Activated naive CD4-positive, alpha-beta T cell treated with anti-CD3 and anti-CD28 coated beads, Interleukin-2, amount 50 U/mL, for 24 hours (primary cell): ENCODE results near the gene FLVCR2.
"Not testable (repeated sequence)": the region's sequence is repeated elsewhere in the genome, so short reads cannot be mapped to it uniquely, and the experiment has no call there.

Experiments
- H3K27ac Mint-ChIP-seq: one replicate; pipeline ENCODE4 v1.8.0; 2021; ENCODE audit warnings: mild to moderate bottlenecking, mixed read lengths
- H3K27me3 Mint-ChIP-seq: one replicate; pipeline ENCODE4 v1.8.0; 2021; ENCODE audit warnings: mixed read lengths
- H3K36me3 Mint-ChIP-seq: one replicate; pipeline ENCODE4 v1.8.0; 2021; ENCODE audit warnings: mixed read lengths
- H3K4me1 Mint-ChIP-seq: one replicate; pipeline ENCODE4 v1.8.0; 2021; ENCODE audit warnings: mixed read lengths
- H3K4me3 Mint-ChIP-seq: one replicate; pipeline ENCODE4 v1.8.0; 2021; ENCODE audit warnings: mild to moderate bottlenecking, mixed read lengths
- H3K9me3 Mint-ChIP-seq: one replicate; pipeline ENCODE4 v1.8.0; 2021; ENCODE audit warnings: mixed read lengths

The FLVCR2 gene

DNA sequence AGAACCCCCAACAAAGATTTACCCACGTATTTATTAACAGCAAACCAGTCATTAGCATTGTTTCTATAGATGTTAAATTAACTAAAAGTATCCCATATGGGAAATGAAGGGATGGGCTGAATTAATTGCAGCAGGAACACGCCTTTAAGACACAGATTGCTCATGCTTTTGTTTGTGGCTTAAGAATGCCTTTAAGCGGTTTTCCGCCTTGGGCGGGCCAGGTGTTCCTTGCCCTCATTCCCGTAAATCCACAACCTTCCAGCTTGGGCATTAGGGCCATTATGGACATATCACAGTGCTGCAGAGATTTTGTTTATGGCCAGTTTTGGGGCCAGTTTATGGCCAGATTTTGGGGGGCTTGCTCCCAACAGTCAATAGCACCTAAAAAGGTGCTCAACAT is 22.6 kb downstream of the FLVCR2 start:
- not testable (repeated sequence) for H3K9me3 Mint-ChIP-seq, H3K27ac Mint-ChIP-seq, H3K4me1 Mint-ChIP-seq, H3K4me3 Mint-ChIP-seq, H3K27me3 Mint-ChIP-seq, H3K36me3 Mint-ChIP-seq

GRCh38 chr14:75602503-75602902 is 24.1 kb downstream of the FLVCR2 start:
- H3K27me3 Mint-ChIP-seq, result no peaks in the 10 kb centered on the region
- H3K9me3 Mint-ChIP-seq, result no peaks in the 10 kb centered on the region
- no peaks in the 10 kb centered on the region for H3K4me1 Mint-ChIP-seq
- no peak overlapping the region for H3K27ac Mint-ChIP-seq
- no peak overlapping the region for H3K4me3 Mint-ChIP-seq
- H3K36me3 Mint-ChIP-seq, result peaks cover 2% of the 10 kb centered on the region

DNA sequence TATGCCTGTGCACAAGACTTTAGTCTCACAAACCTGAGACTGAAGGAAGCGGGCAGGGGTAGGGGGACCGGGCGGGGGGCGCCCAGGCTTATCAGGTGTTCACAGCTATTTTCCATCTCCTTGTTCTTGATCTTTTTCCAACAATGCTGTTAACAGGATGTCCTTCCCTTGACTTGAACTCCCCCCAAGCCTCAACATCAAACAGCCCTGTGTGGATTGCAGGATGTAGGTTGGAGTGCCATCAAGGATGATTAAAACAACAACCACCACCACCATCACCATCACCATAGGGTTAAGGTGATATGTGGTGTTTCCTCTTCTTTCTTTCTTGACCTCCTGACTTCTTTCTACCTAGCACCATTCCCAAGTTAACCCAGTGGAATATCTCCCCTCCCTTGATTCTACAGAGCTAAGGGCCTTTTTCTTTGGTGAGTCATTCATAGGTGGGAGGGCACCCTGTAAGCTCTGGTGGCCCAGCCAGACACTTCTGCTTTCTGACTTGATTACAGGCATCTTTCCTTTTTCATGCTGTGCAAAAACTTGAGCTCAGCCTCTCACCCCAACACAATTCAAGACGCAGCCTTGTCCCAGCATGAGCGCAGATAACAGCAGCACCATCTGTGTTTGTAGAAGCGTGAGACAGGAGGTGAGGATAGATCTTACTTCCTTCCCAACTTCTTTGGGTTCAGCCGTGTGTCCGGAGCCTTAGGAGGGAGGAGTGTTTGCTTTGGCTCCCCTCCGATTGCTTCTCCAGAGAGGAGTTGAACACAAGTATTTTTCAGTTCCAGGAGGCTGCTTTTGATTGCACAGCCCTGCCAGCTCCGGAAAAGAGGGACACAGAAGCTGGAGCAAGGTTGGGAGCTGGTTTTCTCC is 26.8 kb downstream of the FLVCR2 start:
- Mint-ChIP-seq H3K9me3 (no peaks in the 10 kb centered on the region), H3K4me1 (no peaks in the 10 kb centered on the region), H3K4me3 (no peak overlapping the region), H3K36me3 (peaks cover 7% of the 10 kb centered on the region), H3K27ac (no peak overlapping the region), H3K27me3 (no peaks in the 10 kb centered on the region)

- Mint-ChIP-seq H3K4me1 (no peaks in the 10 kb centered on the region), H3K36me3 (peaks cover 7% of the 10 kb centered on the region), H3K9me3 (no peaks in the 10 kb centered on the region), H3K4me3 (no peak overlapping the region), H3K27me3 (no peaks in the 10 kb centered on the region), H3K27ac (no peak overlapping the region)
Observed at GRCh38 chr14:75605916-75606315, 27.5 kb downstream of the FLVCR2 start.

GRCh38 chr14:75607044-75607443 is 28.6 kb downstream of the FLVCR2 start:
- Mint-ChIP-seq H3K36me3 (peaks cover 7% of the 10 kb centered on the region), H3K27me3 (no peaks in the 10 kb centered on the region), H3K9me3 (no peaks in the 10 kb centered on the region), H3K4me3 (no peak overlapping the region), H3K4me1 (no peaks in the 10 kb centered on the region), H3K27ac (no peak overlapping the region)

DNA sequence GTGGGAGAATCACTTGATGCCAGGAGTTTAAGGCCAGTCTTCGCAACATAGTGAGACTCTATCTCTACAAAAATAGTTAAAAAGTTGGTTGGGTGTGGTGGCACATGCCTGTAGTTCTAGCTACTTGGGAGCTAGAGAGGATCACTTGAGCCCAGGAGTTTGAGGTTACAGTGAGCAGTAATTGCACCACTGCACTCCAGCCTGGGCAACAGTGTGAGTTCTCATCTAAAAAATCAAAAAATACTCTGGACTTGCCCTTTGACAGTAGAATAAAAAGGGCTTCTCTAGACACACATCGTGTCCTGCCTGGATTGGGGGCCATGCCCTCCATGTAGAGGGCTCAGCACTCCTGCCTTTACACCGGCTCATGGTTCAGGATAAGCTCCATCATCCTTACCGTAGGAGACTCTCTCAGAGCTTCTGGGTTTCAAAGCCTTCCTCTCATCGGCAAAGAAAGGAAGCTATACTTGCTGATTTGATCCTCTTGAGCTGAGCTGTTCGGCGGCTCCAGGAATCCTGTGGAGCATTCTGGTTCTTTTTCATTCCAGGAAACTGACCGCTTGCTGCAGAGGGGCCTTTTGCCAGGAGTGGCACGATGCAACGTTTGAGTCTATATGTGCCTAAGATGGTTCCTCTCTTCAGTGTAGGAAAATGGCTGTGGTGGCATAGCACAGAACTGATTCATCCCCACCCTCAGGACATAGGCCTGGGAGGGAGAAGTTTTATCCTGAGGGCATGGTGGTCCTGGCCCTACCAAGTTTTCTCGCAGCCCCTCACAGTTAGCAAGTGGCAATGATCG is 29.6 kb downstream of the FLVCR2 start:
- H3K36me3 Mint-ChIP-seq, result peaks cover 7% of the 10 kb centered on the region

DNA sequence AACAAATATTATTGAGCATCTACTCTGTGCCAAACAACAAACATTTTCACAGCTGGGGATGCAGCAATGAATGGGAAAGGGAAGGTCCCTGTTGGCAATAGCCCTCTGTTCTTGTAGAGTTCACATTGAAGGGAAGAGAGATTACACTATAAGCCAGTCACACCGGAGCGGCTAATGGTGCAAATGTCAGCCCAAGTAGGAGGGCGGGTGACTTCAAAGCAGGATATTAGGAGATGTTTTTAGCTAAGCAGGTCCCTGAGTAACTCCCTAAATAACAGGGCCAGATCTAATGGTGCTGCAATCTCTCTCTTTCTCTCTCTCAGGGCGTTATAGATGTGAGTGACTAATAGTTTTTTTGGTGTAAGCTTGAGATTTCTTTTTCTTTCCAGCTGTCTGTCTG is 30.7 kb downstream of the FLVCR2 start:
- Mint-ChIP-seq H3K4me3 (no peak overlapping the region), H3K27ac (no peak overlapping the region), H3K9me3 (no peaks in the 10 kb centered on the region), H3K27me3 (no peaks in the 10 kb centered on the region), H3K36me3 (peaks cover 7% of the 10 kb centered on the region), H3K4me1 (no peaks in the 10 kb centered on the region)

More for the DNA sequence above, 29.6 kb downstream of the FLVCR2 start:
- no peaks in the 10 kb centered on the region for H3K9me3 Mint-ChIP-seq
- H3K4me1 Mint-ChIP-seq, result no peaks in the 10 kb centered on the region
- no peaks in the 10 kb centered on the region for H3K27me3 Mint-ChIP-seq
- no peak overlapping the region for H3K4me3 Mint-ChIP-seq
- no peak overlapping the region for H3K27ac Mint-ChIP-seq

GRCh38 chr14:75609606-75610475 is 31.4 kb downstream of the FLVCR2 start:
- H3K27ac Mint-ChIP-seq, result no peak overlapping the region
- H3K36me3 Mint-ChIP-seq, result peaks cover 7% of the 10 kb centered on the region
- H3K4me3 Mint-ChIP-seq, result no peak overlapping the region
- H3K9me3 Mint-ChIP-seq, result no peaks in the 10 kb centered on the region
- H3K27me3 Mint-ChIP-seq, result no peaks in the 10 kb centered on the region
- H3K4me1 Mint-ChIP-seq, result no peaks in the 10 kb centered on the region

- Mint-ChIP-seq H3K27me3 (no peaks in the 10 kb centered on the region), H3K27ac (no peak overlapping the region), H3K9me3 (no peaks in the 10 kb centered on the region), H3K36me3 (peaks cover 7% of the 10 kb centered on the region), H3K4me3 (no peak overlapping the region), H3K4me1 (no peaks in the 10 kb centered on the region)
Observed at GRCh38 chr14:75610834-75611233, 32.4 kb downstream of the FLVCR2 start.

- Mint-ChIP-seq H3K4me3 (no peak overlapping the region), H3K27me3 (no peaks in the 10 kb centered on the region), H3K36me3 (peaks cover 7% of the 10 kb centered on the region), H3K9me3 (no peaks in the 10 kb centered on the region), H3K4me1 (no peaks in the 10 kb centered on the region), H3K27ac (no peak overlapping the region)
Observed at GRCh38 chr14:75612157-75612556, 33.7 kb downstream of the FLVCR2 start.

GRCh38 chr14:75614179-75614578 is 35.8 kb downstream of the FLVCR2 start:
- no peaks in the 10 kb centered on the region for H3K27me3 Mint-ChIP-seq
- no peak overlapping the region for H3K4me3 Mint-ChIP-seq
- no peaks in the 10 kb centered on the region for H3K9me3 Mint-ChIP-seq
- H3K4me1 Mint-ChIP-seq, result no peaks in the 10 kb centered on the region
- peaks cover 3% of the 10 kb centered on the region for H3K36me3 Mint-ChIP-seq
- no peak overlapping the region for H3K27ac Mint-ChIP-seq

GRCh38 chr14:75615200-75615599 is 36.8 kb downstream of the FLVCR2 start:
- no peak overlapping the region for H3K4me3 Mint-ChIP-seq
- no peak overlapping the region for H3K27ac Mint-ChIP-seq
- H3K9me3 Mint-ChIP-seq, result no peaks in the 10 kb centered on the region
- H3K36me3 Mint-ChIP-seq, result no peaks in the 10 kb centered on the region
- no peaks in the 10 kb centered on the region for H3K4me1 Mint-ChIP-seq
- no peaks in the 10 kb centered on the region for H3K27me3 Mint-ChIP-seq

DNA sequence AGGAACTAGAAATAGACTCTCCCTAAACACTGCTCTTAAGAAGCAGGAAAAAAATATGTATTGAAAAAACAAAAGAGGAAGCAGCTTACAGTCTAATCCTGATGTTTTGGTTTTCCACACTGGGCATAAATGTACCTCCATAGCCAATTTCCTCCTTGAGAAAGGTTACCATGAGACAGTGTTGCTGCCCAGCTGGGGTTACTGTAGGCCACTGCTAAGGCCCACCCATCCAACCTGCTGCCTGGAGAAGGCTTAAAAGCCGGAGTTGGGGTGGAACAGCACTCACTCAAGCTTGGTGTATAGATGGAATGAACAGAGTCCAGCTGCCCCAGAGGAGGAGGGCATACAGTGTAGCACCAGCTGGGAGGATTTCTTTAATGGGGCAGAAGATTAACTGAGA is 41.1 kb downstream of the FLVCR2 start:
- no peaks in the 10 kb centered on the region for H3K27me3 Mint-ChIP-seq
- no peaks in the 10 kb centered on the region for H3K9me3 Mint-ChIP-seq
- H3K4me1 Mint-ChIP-seq, result no peaks in the 10 kb centered on the region
- H3K27ac Mint-ChIP-seq, result no peak overlapping the region
- H3K4me3 Mint-ChIP-seq, result no peak overlapping the region
- no peaks in the 10 kb centered on the region for H3K36me3 Mint-ChIP-seq

GRCh38 chr14:75625034-75625433 is 46.6 kb downstream of the FLVCR2 start:
- no peaks in the 10 kb centered on the region for H3K27me3 Mint-ChIP-seq
- no peak overlapping the region for H3K27ac Mint-ChIP-seq

GRCh38 chr14:75626396-75626795 is 48.0 kb downstream of the FLVCR2 start:
- Mint-ChIP-seq H3K4me1 (no peaks in the 10 kb centered on the region), H3K27ac (no peak overlapping the region), H3K36me3 (peaks cover 3% of the 10 kb centered on the region), H3K4me3 (no peak overlapping the region), H3K9me3 (no peaks in the 10 kb centered on the region), H3K27me3 (no peaks in the 10 kb centered on the region)

More at GRCh38 chr14:75625034-75625433, 46.6 kb downstream of the FLVCR2 start:
- Mint-ChIP-seq H3K4me1 (no peaks in the 10 kb centered on the region), H3K9me3 (no peaks in the 10 kb centered on the region), H3K36me3 (peaks cover 3% of the 10 kb centered on the region), H3K4me3 (no peak overlapping the region)
